ENCODE data around the gene HAUS5. TPM values are rescaled to one million over a fixed set of nuclear protein-coding genes. Genes with fewer than 3 reads are reported as not detected.

Gene HAUS5
- total RNA-seq, 1 experiment from 2014 or later = 32.9 TPM

GRCh38 chr19:35609851-35610353, 2.6 kb upstream of the HAUS5 start:
- H3K23ac ChIP-seq (ENCODE audit: insufficient read length, low read depth, low read length) = no peak overlapping the region
- no peak overlapping the region for H3K56ac ChIP-seq (ENCODE audit: insufficient read length, low read depth, low read length)
- no peak for DNase-seq
- H3K27ac ChIP-seq (ENCODE audit: insufficient read length, low read depth, low read length) = no peak overlapping the region
- H2BK20ac ChIP-seq (ENCODE audit: low read depth, low read length, poor library complexity, severe bottlenecking) = no peak overlapping the region
- H3K79me2 ChIP-seq (ENCODE audit: insufficient read depth, low read length) = no peaks in the 10 kb centered on the region
- no peak for TF ChIP-seq CTCF (conservative IDR thresholded peaks at IDR 0.05)
- H3K79me1 ChIP-seq (ENCODE audit: insufficient read depth, low read depth, low read length, poor library complexity, severe bottlenecking) = no peaks in the 10 kb centered on the region
- peaks cover 12% of the 10 kb centered on the region for H3K9me3 ChIP-seq (ENCODE audit: control insufficient read depth, low read depth, low read length)
- no peak overlapping the region for H2AK5ac ChIP-seq (ENCODE audit: insufficient read length, low read length)
- H2BK15ac ChIP-seq (ENCODE audit: low read depth, low read length) = no peak overlapping the region
- WGBS (ENCODE audit: extremely low coverage, insufficient read length, low lambda C conversion rate) = no CpG with 5 or more reads among the region's 6 CpGs
- H3K4ac ChIP-seq (ENCODE audit: low read depth, low read length) = no peak overlapping the region
- H2AFZ ChIP-seq (ENCODE audit: low read length) = no peak overlapping the region
- Mint-ChIP-seq H3K36me3 (ENCODE audit: insufficient read depth in 1 of 3, low read depth in 3 of 3) (peaks cover 5 to 10% (median 9%) of the 10 kb centered on the region in 3 experiments; a peak in 6 of 7 replicates), H3K4me3 (no peak overlapping the region), H3K9me3 (peaks cover 28 to 33% of the 10 kb centered on the region in 2 experiments), H3K27me3 (ENCODE audit: low read depth) (peaks cover 25% of the 10 kb centered on the region), H3K27ac (no peak overlapping the region), H3K4me1 (peaks cover under 1% of the 10 kb centered on the region in 2 experiments; a peak in 3 of 4 replicates)
- no peak overlapping the region for H2BK5ac ChIP-seq (ENCODE audit: insufficient read length, low read length)
- no peak overlapping the region for H2BK12ac ChIP-seq (ENCODE audit: insufficient read length, low read depth, low read length)
- H3K23me2 ChIP-seq (ENCODE audit: insufficient read length, low read depth, low read length, poor library complexity, severe bottlenecking) = peaks cover 5% of the 10 kb centered on the region
- H3T11ph ChIP-seq (ENCODE audit: low read length) = no peak overlapping the region
- H4K20me1 ChIP-seq (ENCODE audit: control insufficient read depth, insufficient read depth, insufficient read length) = no peaks in the 10 kb centered on the region
- H4K8ac ChIP-seq (replicated peaks; ENCODE audit: insufficient read length, low read depth, low read length) = no peak overlapping the region
- H4K5ac ChIP-seq (ENCODE audit: insufficient read length, low read depth, low read length) = no peak overlapping the region
- H3K4me2 ChIP-seq (ENCODE audit: insufficient read depth, insufficient read length, low read length) = no peak overlapping the region
- no peak overlapping the region for H3K9ac ChIP-seq (ENCODE audit: extremely low read depth, insufficient read length, low read length)
- H3K14ac ChIP-seq (ENCODE audit: insufficient read depth, low read length) = no peak overlapping the region
- no peak overlapping the region for H2BK120ac ChIP-seq (ENCODE audit: low read depth, low read length, poor library complexity, severe bottlenecking)
- no peaks in the 10 kb centered on the region for H3K27me3 ChIP-seq (ENCODE audit: insufficient read depth, low read length)
- H3K18ac ChIP-seq (ENCODE audit: insufficient read length, low read depth, low read length) = no peak overlapping the region
- no peak overlapping the region for H4K91ac ChIP-seq (ENCODE audit: insufficient read length, low read depth, low read length)
- no peaks in the 10 kb centered on the region for H3K4me1 ChIP-seq (ENCODE audit: insufficient read depth, low read length)

Measured in H9 (cell line).